Endothelial cell of umbilical vein (primary cell): ENCODE data around the gene PFDN6. TPM values are rescaled to one million over a fixed set of nuclear protein-coding genes. Genes with fewer than 3 reads are reported as not detected.

Experiments
- BruUV-seq: library from RNA; stranded (reverse); fragments of 400-500 nt; replicated peaks from 2 replicates; lab custom pipeline; 2021; lab: Mats Ljungman, UMichigan
- CTCF ChIA-PET: fragments of 300-600, 350-600 bp; sonication (Branson Sonifier 250); formaldehyde crosslinking; loops from one replicate; lab custom pipeline; 2021; ENCODE audit warnings: antibody characterized with exemption, inconsistent platforms; lab: Charles Lee
- POLR2A ChIA-PET: fragments of 300-600, 350-600 bp; sonication (Branson Sonifier 250); formaldehyde crosslinking; loops from one replicate; lab custom pipeline; 2021; ENCODE audit warnings: antibody characterized with exemption, inconsistent platforms; lab: Charles Lee
- DNase-seq: peaks from one replicate; pipeline ENCODE4 v3.0.0-alpha.2; 2011; ENCODE audit warnings: low read depth, low spot score
- FAIRE-seq: peaks from 2 replicates; lab custom pipeline; 2011; peaks lifted over from hg19 to GRCh38; lab: Jason Lieb, UNC
- H2AFZ ChIP-seq: 2 replicates; pipeline ENCODE4 v1.6.0; 2012; ENCODE audit warnings: low read depth, low read length, control low read depth, inconsistent platforms
- H3K27ac ChIP-seq: 2 replicates; pipeline ENCODE4 v1.5.1; 2011; ENCODE audit warnings: low read depth, mild to moderate bottlenecking, control low read depth, low read length, moderate library complexity; ENCODE audit not compliant: insufficient read depth
- H3K27me3 ChIP-seq, 2 experiments: 2 replicates each; pipeline versions ENCODE4 v1.6.0 to v1.6.1; 2011; ENCODE audit warnings: low read length in 2 of 2, mixed read lengths in 1 of 2; ENCODE audit not compliant: control insufficient read depth in 2 of 2, insufficient read depth in 2 of 2
- H3K36me3 ChIP-seq, 2 experiments: 2 replicates in 1 of 2; 3 replicates in 1 of 2; pipeline ENCODE4 v1.5.1; 2011; ENCODE audit warnings: low read length in 2 of 2, mild to moderate bottlenecking in 1 of 2, moderate library complexity in 1 of 2; ENCODE audit not compliant: control insufficient read depth in 2 of 2, insufficient read depth in 2 of 2; ENCODE audit errors: extremely low read depth in 1 of 2
- H3K4me1 ChIP-seq: 3 replicates; pipeline ENCODE4 v1.5.1; 2011; ENCODE audit warnings: mild to moderate bottlenecking, low read length; ENCODE audit not compliant: control insufficient read depth, insufficient read depth; ENCODE audit errors: extremely low read depth
- H3K4me2 ChIP-seq: 2 replicates; pipeline ENCODE4 v1.6.1; 2011; ENCODE audit warnings: low read length, control low read depth, mixed read lengths; ENCODE audit not compliant: insufficient read depth
- H3K4me3 ChIP-seq, 3 experiments: fragments of 200-600 bp in 1 of 3; sonication (generic), shearing (Covaris generic) in 1 of 3; replicated peaks in 1 of 3; 2 replicates each; pipeline ENCODE4 v1.5.1; 2011 to 2016; ENCODE audit warnings: control low read depth in 3 of 3, low read length in 3 of 3, mild to moderate bottlenecking in 2 of 3, inconsistent platforms in 1 of 3, low read depth in 1 of 3, moderate library complexity in 1 of 3; ENCODE audit not compliant: insufficient read depth in 1 of 3
- H3K79me2 ChIP-seq: 2 replicates; pipeline ENCODE4 v1.6.0; 2012; ENCODE audit warnings: low read length, inconsistent platforms; ENCODE audit not compliant: control insufficient read depth, insufficient read depth
- H3K9ac ChIP-seq: replicated peaks from 2 replicates; pipeline ENCODE3; 2011; ENCODE audit warnings: low read length, control low read depth; ENCODE audit not compliant: insufficient read depth; ENCODE audit errors: extremely low read depth
- H3K9me1 ChIP-seq: replicated peaks from 3 replicates; pipeline ENCODE4 v1.6.0; 2011; ENCODE audit warnings: mild to moderate bottlenecking, low read length; ENCODE audit not compliant: control insufficient read depth, insufficient read depth; ENCODE audit errors: extremely low read depth
- H3K9me3 ChIP-seq: replicated peaks from 2 replicates; pipeline ENCODE4 v1.5.1; 2012; ENCODE audit warnings: low read length, inconsistent platforms; ENCODE audit not compliant: control insufficient read depth, insufficient read depth
- H4K20me1 ChIP-seq: replicated peaks from 2 replicates; pipeline ENCODE3; 2011; ENCODE audit warnings: mild to moderate bottlenecking, low read length; ENCODE audit not compliant: control insufficient read depth, insufficient read depth; ENCODE audit errors: extremely low read depth
- CTCF ChIP-seq, 2 donors: IDR thresholded peaks; 1 replicate in 1 of 2; 2 replicates in 1 of 2; pipeline ENCODE4 v1.5.1; 2011; ENCODE audit warnings: low read length in 2 of 2, mild to moderate bottlenecking in 2 of 2, moderate library complexity in 2 of 2, control low read depth in 1 of 2, inconsistent platforms in 1 of 2, low read depth in 1 of 2; ENCODE audit not compliant: insufficient read depth in 1 of 2; ENCODE audit errors: extremely low read depth in 1 of 2
- EZH2 ChIP-seq: IDR thresholded peaks from 2 replicates; pipeline ENCODE4 v1.6.1; 2012; ENCODE audit warnings: borderline replicate concordance, low read depth, mild to moderate bottlenecking, moderate library complexity, low read length, inconsistent platforms; ENCODE audit not compliant: severe bottlenecking
- FOS ChIP-seq: IDR thresholded peaks from 2 replicates; pipeline ENCODE4 v1.6.1; 2011; ENCODE audit warnings: mild to moderate bottlenecking, low read length, moderate library complexity, borderline replicate concordance; ENCODE audit not compliant: insufficient read depth
- GATA2 ChIP-seq: IDR thresholded peaks from 2 replicates; pipeline ENCODE4 v1.7.0; 2011; ENCODE audit warnings: low read depth, mild to moderate bottlenecking, moderate library complexity, mixed read lengths, low read length; ENCODE audit not compliant: insufficient read length, insufficient read depth
- JUN ChIP-seq: IDR thresholded peaks from 2 replicates; pipeline ENCODE4 v1.6.1; 2011; ENCODE audit warnings: borderline replicate concordance, low read depth; ENCODE audit not compliant: insufficient read length, insufficient read depth
- MAX ChIP-seq: IDR thresholded peaks from 2 replicates; pipeline ENCODE4 v1.6.1; 2011; ENCODE audit not compliant: insufficient read depth, insufficient read length
- MYC ChIP-seq: IDR thresholded peaks from one replicate; pipeline ENCODE4 v1.6.1; 2011; ENCODE audit warnings: mild to moderate bottlenecking, low read depth, low read length
- POLR2A ChIP-seq: IDR thresholded peaks from 2 replicates; pipeline ENCODE4 v1.6.1; 2012; ENCODE audit warnings: low read depth, mild to moderate bottlenecking, control low read depth, low read length
- POLR2AphosphoS5 ChIP-seq: IDR thresholded peaks from 2 replicates; pipeline ENCODE4 v1.6.1; 2012; ENCODE audit warnings: low read depth, mild to moderate bottlenecking, control low read depth, low read length, moderate library complexity; ENCODE audit not compliant: insufficient read depth
- dilution Hi-C: fragments of 300-500 bp; cut with MboI; formaldehyde crosslinking; loops from one replicate; pipeline ENCODE4 v1.15.0; 2019; ENCODE audit warnings: low sequenced_read_pairs; ENCODE audit not compliant: extremely low pct_ligation_motif_present
- intact Hi-C: fragments of 100-400 bp; cut with micrococcal nuclease; formaldehyde crosslinking; loops from one replicate; pipeline ENCODE4 v1.10.0; 2022
- polyA plus RNA-seq, 4 experiments: library from polyadenylated mRNA; depleted of rRNA in 3 of 4; stranded (reverse) in 3 of 4; unstranded in 1 of 4; fragments of >200 nt; gene quantifications; 2 replicates each; pipeline versions ENCODE4 v1.2.1 to v1.2.3, GENCODE V29; 2011 to 2012; ENCODE audit warnings: missing spikeins in 1 of 4
- total RNA-seq: library from RNA; stranded (reverse); gene quantifications from 2 replicates; pipeline ENCODE4 v1.2.3, GENCODE V29; 2021

The PFDN6 gene
- total and polyA plus RNA-seq, 2 donors (not counting 3 experiments of a cell fraction or from before 2014, with no cell fraction given): 31.0 to 63.5 TPM

- Histone ChIP-seq H3K27ac (no peak overlapping the region), H4K20me1 (no peaks in the 10 kb centered on the region), H3K79me2 (peaks cover 25% of the 10 kb centered on the region), H3K36me3 (peaks cover 7 to 33% of the 10 kb centered on the region in 2 experiments), H3K27me3 (no peaks in the 10 kb centered on the region), H3K4me2 (no peak overlapping the region), H3K4me3 (no peak overlapping the region), H3K4me1 (peaks cover 17% of the 10 kb centered on the region), H3K9me1 (no peaks in the 10 kb centered on the region), H2AFZ (no peak overlapping the region), H3K9ac (no peak overlapping the region), H3K9me3 (no peaks in the 10 kb centered on the region)
- TF ChIP-seq GATA2: no peak
- TF ChIP-seq FOS: no peak
- TF ChIP-seq MYC: no peak
- no peak for TF ChIP-seq CTCF (IDR thresholded peaks at IDR 0.05; ENCODE audit: extremely low read depth in 1 of 2, insufficient read depth in 1 of 2, low read depth in 1 of 2, low read length in 2 of 2)
- no peak for TF ChIP-seq POLR2AphosphoS5
- no peak for TF ChIP-seq EZH2
- TF ChIP-seq MAX: no peak
- TF ChIP-seq JUN: no peak
- TF ChIP-seq POLR2A: no peak
- FAIRE-seq (no peak), DNase-seq (no peak)
- CTCF ChIA-PET: no interaction called here
- no TSS peak for BruUV-seq
- dilution Hi-C loops: no loop called here
- POLR2A ChIA-PET: no interaction called here
- intact Hi-C loops: no loop called here
These were observed 3.7 kb downstream of the PFDN6 start for GRCh38 chr6:33292996-33293682.
